ENCODE measurements around the gene ULK4.

GRCh38 chr3:41369838-41370237 is 592.1 kb downstream of the ULK4 start:
- TF ChIP-seq, protein P1, sequence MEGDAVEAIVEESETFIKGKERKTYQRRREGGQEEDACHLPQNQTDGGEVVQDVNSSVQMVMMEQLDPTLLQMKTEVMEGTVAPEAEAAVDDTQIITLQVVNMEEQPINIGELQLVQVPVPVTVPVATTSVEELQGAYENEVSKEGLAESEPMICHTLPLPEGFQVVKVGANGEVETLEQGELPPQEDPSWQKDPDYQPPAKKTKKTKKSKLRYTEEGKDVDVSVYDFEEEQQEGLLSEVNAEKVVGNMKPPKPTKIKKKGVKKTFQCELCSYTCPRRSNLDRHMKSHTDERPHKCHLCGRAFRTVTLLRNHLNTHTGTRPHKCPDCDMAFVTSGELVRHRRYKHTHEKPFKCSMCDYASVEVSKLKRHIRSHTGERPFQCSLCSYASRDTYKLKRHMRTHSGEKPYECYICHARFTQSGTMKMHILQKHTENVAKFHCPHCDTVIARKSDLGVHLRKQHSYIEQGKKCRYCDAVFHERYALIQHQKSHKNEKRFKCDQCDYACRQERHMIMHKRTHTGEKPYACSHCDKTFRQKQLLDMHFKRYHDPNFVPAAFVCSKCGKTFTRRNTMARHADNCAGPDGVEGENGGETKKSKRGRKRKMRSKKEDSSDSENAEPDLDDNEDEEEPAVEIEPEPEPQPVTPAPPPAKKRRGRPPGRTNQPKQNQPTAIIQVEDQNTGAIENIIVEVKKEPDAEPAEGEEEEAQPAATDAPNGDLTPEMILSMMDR (IDR thresholded peaks at IDR 0.05 in 2 of 3, conservative IDR thresholded peaks at IDR 0.05 in 1 of 3; ENCODE audit: borderline replicate concordance in 1 of 3, insufficient read depth in 1 of 3, low read depth in 2 of 3, low read length in 2 of 3): no peak
- TF ChIP-seq EZH2 (IDR thresholded peaks at IDR 0.05): no peak
- no peak for TF ChIP-seq POLR2AphosphoS5 (IDR thresholded peaks at IDR 0.05; ENCODE audit: low read depth, low read length)
- TF ChIP-seq POLR2A (IDR thresholded peaks at IDR 0.05; ENCODE audit: borderline replicate concordance, extremely low read depth, insufficient read depth, insufficient read length): no peak
- no peak for TF ChIP-seq RAD21 (IDR thresholded peaks at IDR 0.05; ENCODE audit: low read depth)
- no peak for TF ChIP-seq SP1 (IDR thresholded peaks at IDR 0.05; ENCODE audit: low read depth)
- TF ChIP-seq, protein P2, sequence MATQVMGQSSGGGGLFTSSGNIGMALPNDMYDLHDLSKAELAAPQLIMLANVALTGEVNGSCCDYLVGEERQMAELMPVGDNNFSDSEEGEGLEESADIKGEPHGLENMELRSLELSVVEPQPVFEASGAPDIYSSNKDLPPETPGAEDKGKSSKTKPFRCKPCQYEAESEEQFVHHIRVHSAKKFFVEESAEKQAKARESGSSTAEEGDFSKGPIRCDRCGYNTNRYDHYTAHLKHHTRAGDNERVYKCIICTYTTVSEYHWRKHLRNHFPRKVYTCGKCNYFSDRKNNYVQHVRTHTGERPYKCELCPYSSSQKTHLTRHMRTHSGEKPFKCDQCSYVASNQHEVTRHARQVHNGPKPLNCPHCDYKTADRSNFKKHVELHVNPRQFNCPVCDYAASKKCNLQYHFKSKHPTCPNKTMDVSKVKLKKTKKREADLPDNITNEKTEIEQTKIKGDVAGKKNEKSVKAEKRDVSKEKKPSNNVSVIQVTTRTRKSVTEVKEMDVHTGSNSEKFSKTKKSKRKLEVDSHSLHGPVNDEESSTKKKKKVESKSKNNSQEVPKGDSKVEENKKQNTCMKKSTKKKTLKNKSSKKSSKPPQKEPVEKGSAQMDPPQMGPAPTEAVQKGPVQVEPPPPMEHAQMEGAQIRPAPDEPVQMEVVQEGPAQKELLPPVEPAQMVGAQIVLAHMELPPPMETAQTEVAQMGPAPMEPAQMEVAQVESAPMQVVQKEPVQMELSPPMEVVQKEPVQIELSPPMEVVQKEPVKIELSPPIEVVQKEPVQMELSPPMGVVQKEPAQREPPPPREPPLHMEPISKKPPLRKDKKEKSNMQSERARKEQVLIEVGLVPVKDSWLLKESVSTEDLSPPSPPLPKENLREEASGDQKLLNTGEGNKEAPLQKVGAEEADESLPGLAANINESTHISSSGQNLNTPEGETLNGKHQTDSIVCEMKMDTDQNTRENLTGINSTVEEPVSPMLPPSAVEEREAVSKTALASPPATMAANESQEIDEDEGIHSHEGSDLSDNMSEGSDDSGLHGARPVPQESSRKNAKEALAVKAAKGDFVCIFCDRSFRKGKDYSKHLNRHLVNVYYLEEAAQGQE (IDR thresholded peaks at IDR 0.05; ENCODE audit: low read depth): no peak
- TF ChIP-seq EZH2phosphoT487 (IDR thresholded peaks at IDR 0.05; ENCODE audit: borderline replicate concordance): no peak
- no peak for TF ChIP-seq ZBTB33 (IDR thresholded peaks at IDR 0.05; ENCODE audit: extremely low read depth, insufficient replicate concordance, low read length)
- TF ChIP-seq TCF7L2 (IDR thresholded peaks at IDR 0.05; ENCODE audit: borderline replicate concordance, extremely low read depth, insufficient read depth, insufficient read length): no peak
